ENCODE data around the gene KDM1B. TPM values are rescaled to one million over a fixed set of nuclear protein-coding genes. Genes with fewer than 3 reads are reported as not detected.
A peak's percentile ranks its signal among the peaks of the same experiment; 100 is the strongest.

KDM1B gene
- total RNA-seq, 6 donors from 2014 or later, result 13.0 to 29.0 (median 22.0) TPM

DNA sequence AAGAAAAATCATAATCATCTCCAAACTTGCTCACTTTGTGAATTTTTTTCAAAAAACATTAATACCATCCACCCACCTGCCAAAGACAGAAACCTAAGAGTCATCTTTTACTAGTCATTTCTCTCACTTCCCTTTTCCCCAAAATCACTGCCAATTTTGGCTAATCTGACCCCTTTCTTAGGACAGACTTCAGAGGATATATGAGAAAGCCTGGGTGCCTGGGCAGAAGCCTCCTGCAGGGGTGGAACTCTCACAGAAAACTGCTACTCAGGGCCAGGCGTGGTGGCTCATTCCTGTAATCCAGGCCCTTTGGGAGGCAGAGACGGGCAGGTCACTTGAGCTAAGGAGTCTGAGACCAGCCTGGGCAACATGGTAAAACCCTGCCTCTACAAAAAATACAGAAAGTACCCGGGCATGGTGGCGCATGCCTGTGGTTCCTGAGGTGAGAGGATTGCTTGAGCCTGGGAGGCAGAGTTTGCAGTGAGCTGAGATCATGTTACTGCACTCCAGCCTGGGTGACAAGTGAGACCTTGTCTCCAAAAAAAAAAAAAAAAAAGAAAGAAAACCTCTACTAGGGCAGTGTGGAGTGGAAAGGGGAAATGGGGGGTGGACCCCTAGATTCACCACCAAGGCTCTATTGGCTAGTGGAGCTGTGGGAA lies 105.4 kb downstream of the KDM1B start:
- Histone ChIP-seq H3K4me1 (peaks cover 33 to 40% (median 33%) of the 10 kb centered on the region in 4 donors), H3K4me3 (no peak overlapping the region), H3K27me3 (no peaks in the 10 kb centered on the region), H3K27ac (peak overlapping the region in 3 of 4 donors; percentile 31 to 56 (median 41)), H3K36me3 (peaks cover 8 to 25% (median 16%) of the 10 kb centered on the region in 4 donors), H3K9me3 (no peaks in the 10 kb centered on the region)
- no peak for TF ChIP-seq POLR2AphosphoS5 (IDR thresholded peaks at IDR 0.05)
- TF ChIP-seq, protein P1, sequence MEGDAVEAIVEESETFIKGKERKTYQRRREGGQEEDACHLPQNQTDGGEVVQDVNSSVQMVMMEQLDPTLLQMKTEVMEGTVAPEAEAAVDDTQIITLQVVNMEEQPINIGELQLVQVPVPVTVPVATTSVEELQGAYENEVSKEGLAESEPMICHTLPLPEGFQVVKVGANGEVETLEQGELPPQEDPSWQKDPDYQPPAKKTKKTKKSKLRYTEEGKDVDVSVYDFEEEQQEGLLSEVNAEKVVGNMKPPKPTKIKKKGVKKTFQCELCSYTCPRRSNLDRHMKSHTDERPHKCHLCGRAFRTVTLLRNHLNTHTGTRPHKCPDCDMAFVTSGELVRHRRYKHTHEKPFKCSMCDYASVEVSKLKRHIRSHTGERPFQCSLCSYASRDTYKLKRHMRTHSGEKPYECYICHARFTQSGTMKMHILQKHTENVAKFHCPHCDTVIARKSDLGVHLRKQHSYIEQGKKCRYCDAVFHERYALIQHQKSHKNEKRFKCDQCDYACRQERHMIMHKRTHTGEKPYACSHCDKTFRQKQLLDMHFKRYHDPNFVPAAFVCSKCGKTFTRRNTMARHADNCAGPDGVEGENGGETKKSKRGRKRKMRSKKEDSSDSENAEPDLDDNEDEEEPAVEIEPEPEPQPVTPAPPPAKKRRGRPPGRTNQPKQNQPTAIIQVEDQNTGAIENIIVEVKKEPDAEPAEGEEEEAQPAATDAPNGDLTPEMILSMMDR (IDR thresholded peaks at IDR 0.05), result peak in 1 of 6 experiments; percentile 14
- ATAC-seq (ENCODE audit: low FRiP score in 2 of 2), result peak in 1 of 2 donors; percentile 44
- 51 to 71% methylated on average over 4 of the region's 4 CpGs for WGBS, 2 donors
- peak in 1 of 2 donors; percentile 67 for DNase-seq

DNA sequence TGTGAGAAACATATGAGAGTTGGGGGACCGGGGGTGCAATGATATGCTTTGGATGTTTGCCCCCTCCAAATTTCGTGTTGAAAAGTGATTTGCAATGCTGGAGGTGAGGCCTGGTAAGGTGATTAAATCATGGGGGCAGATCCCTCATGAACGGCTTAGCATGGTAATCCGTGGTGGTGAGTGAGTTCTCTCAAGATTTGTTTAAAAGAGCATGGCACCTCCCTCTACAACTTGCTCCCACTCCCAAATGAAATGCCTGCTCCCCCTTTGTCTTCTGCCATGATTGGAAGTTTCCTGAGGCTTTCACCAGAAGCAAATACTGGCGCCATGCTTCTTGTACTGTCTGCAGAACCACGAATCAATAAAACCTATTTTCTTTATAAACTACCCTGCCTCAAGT lies 106.7 kb downstream of the KDM1B start:
- H3K36me3 ChIP-seq, result peaks cover 5 to 12% (median 9%) of the 10 kb centered on the region in 4 donors
- no peak overlapping the region for H3K4me3 ChIP-seq
- DNase-seq, result no peak
- 80 to 85% methylated on average over 6 of the region's 6 CpGs for WGBS, 2 donors
- ATAC-seq (ENCODE audit: low FRiP score in 2 of 2), result no peak
- H3K4me1 ChIP-seq, result peaks cover 33 to 40% (median 33%) of the 10 kb centered on the region in 4 donors
- H3K27me3 ChIP-seq, result no peaks in the 10 kb centered on the region
- TF ChIP-seq EP300 (IDR thresholded peaks at IDR 0.05), result no peak
- TF ChIP-seq POLR2A (IDR thresholded peaks at IDR 0.05), result no peak
- TF ChIP-seq POLR2AphosphoS5 (IDR thresholded peaks at IDR 0.05), result no peak
- TF ChIP-seq, protein P1 (IDR thresholded peaks at IDR 0.05), result no peak
- H3K27ac ChIP-seq, result peak overlapping the region in 1 of 4 donors; percentile 56
- H3K9me3 ChIP-seq, result peaks cover 0 to 3% (median 0%) of the 10 kb centered on the region in 4 donors

- ATAC-seq (ENCODE audit: low FRiP score in 2 of 2), result no peak
- peak overlapping the region; percentile 97 to 99 (median 99) for H3K27ac ChIP-seq
- no peaks in the 10 kb centered on the region for H3K27me3 ChIP-seq
- no peak for DNase-seq
- H3K9me3 ChIP-seq, result peaks cover 0 to 3% (median 0%) of the 10 kb centered on the region in 4 donors
- no peak for TF ChIP-seq POLR2AphosphoS5 (IDR thresholded peaks at IDR 0.05)
- TF ChIP-seq, protein P1 (IDR thresholded peaks at IDR 0.05), result no peak
- TF ChIP-seq POLR2A (IDR thresholded peaks at IDR 0.05), result no peak
- TF ChIP-seq EP300 (IDR thresholded peaks at IDR 0.05), result no peak
- peak overlapping the region; percentile 82 to 94 (median 92) for H3K4me3 ChIP-seq
- peaks cover 0 to 3% (median 1%) of the 10 kb centered on the region in 4 donors for H3K36me3 ChIP-seq
- WGBS, 2 donors, result 4 to 7% methylated on average over 18 of the region's 18 CpGs
- H3K4me1 ChIP-seq, result peaks cover 33 to 40% (median 33%) of the 10 kb centered on the region in 4 donors
These were observed 107.6 kb downstream of the KDM1B start for GRCh38 chr6:18262702-18263417.

DNA sequence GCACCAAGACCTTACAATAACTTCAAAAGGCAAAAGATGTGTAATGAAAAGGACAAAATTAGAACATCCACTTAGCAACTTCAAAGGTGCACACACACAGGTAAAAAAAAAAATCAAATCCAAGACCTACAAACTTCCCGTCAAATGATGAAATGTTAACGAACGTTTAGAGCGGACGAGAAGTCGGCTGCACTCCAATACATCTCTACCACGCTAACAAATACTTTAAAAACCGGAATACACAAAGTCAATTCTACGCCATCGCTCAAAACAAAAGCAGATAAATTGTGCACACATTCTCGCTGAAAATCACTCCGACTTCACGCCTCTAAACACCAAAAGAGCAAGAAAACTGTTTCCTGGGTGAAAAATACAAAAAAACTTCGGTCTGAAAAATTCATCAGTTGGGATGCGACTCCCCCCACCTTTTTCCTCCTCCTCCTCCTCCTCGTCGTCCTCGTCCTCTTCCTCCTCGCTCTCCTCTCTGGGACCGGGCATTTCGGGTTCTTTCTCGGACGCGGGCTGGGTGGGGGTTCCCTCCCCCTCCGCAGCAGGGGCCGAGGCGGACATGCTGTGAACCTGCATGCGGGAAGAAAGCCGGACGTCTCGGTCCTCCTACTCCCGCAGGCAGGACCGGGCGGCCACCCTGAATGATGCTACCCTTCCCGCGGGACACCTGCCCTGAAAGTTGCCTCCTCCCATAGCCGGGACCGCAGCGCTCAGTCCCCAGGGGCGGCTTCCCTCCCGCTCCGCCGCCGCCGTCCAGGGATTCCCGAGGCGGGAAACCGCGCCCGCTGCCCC lies 108.4 kb downstream of the KDM1B start:
- H3K36me3 ChIP-seq, result peaks cover 0 to 3% (median 0%) of the 10 kb centered on the region in 4 donors
- no peak for ATAC-seq (ENCODE audit: low FRiP score in 2 of 2)
- H3K9me3 ChIP-seq, result peaks cover 0 to 3% (median 0%) of the 10 kb centered on the region in 4 donors
- no peak for DNase-seq
- WGBS, 2 donors, result 0% methylated on average over 27 to 28 of the region's 50 CpGs
- no peaks in the 10 kb centered on the region for H3K27me3 ChIP-seq
- peaks cover 30 to 40% (median 33%) of the 10 kb centered on the region in 4 donors for H3K4me1 ChIP-seq
- H3K4me3 ChIP-seq, result peak overlapping the region; percentile 82 to 94 (median 92)
- TF ChIP-seq EP300 (IDR thresholded peaks at IDR 0.05) (no peak), POLR2AphosphoS5 (IDR thresholded peaks at IDR 0.05) (no peak), POLR2A (IDR thresholded peaks at IDR 0.05) (no peak)
- TF ChIP-seq, protein P1 (IDR thresholded peaks at IDR 0.05), result no peak
- peak overlapping the region; percentile 97 to 99 (median 99) for H3K27ac ChIP-seq

Data from upper lobe of left lung (tissue), 6 donors.